Stimulated activated naive CD8-positive, alpha-beta T cell treated with anti-CD3 and anti-CD28 coated beads, Interleukin-15, Interleukin-2, amounts not matched to agents 100 ng/mL and 50 ng/mL, for 24 hours (primary cell): ENCODE results near the gene FXR2.
A peak's percentile ranks its signal among the peaks of the same experiment; 100 is the strongest.
"Not testable (repeated sequence)": the region's sequence is repeated elsewhere in the genome, so short reads cannot be mapped to it uniquely, and the experiment has no call there.

ENCODE experiments used
- H3K27ac Mint-ChIP-seq: one replicate; pipeline ENCODE4 v1.8.0; 2021; ENCODE audit warnings: mild to moderate bottlenecking, mixed read lengths
- H3K27me3 Mint-ChIP-seq: one replicate; pipeline ENCODE4 v1.8.0; 2021; ENCODE audit warnings: mixed read lengths
- H3K36me3 Mint-ChIP-seq: one replicate; pipeline ENCODE4 v1.8.0; 2021; ENCODE audit warnings: low read depth, mixed read lengths
- H3K4me1 Mint-ChIP-seq: one replicate; pipeline ENCODE4 v1.8.0; 2021; ENCODE audit warnings: low read depth, mixed read lengths
- H3K4me3 Mint-ChIP-seq: one replicate; pipeline ENCODE4 v1.8.0; 2021; ENCODE audit warnings: mild to moderate bottlenecking, mixed read lengths
- H3K9me3 Mint-ChIP-seq: one replicate; pipeline ENCODE4 v1.8.0; 2021; ENCODE audit warnings: mixed read lengths

Gene FXR2

DNA sequence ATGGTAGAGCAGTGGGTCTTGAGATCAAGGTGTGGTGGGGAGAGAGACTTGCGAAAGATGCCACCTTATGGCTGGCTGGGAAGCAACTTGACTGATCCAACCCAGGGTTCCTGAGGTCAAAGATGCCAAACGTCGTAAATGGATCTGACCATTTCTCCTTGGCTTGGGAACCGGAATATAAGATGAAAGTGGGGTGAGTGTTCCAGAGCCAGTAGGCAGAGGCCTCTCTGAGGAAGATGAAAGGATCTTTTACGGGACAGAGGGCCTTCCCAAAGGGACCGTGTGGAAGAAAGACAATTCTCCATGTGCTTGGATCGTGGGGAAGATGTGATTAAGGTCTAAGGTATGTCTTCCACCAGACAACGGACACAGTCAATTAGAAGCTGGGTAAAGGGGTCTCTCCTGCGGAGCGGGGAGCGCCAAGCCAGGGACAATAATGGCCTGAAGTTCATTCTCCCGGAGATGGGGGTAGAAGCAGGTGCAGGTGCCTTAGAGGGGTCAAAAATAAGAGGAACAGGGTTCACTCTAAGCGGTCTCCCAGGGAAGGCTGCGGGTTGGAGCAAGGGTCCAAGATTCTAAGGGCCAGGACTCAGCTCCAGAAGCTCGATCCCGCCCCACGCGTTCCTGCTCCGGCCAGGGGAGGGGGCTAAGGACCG, 800 bp downstream of the FXR2 start:
- H3K27ac Mint-ChIP-seq, result peak overlapping the region; percentile 83
- H3K27me3 Mint-ChIP-seq, result no peaks in the 10 kb centered on the region
- peaks cover 43% of the 10 kb centered on the region for H3K4me1 Mint-ChIP-seq
- no peaks in the 10 kb centered on the region for H3K9me3 Mint-ChIP-seq
- H3K4me3 Mint-ChIP-seq, result peak overlapping the region; percentile 91
- H3K36me3 Mint-ChIP-seq, result peaks cover 23% of the 10 kb centered on the region

DNA sequence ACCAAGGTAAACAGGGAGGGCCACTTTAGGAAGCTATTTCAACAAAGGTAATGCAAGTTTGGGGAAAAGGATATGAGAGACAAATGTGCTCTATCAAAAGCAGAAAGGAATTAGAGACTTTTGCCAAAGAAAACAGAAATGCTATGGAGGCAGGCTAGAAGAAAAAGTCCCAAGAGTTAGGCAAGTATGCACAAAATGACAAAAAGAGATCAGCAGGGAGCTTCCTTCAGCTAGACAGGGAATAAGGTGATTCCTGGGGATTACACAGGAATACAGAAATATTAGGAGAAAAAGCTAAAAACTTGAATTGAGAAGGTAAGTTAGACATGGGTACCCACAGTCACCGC, 2.4 kb downstream of the FXR2 start:
- no peaks in the 10 kb centered on the region for H3K9me3 Mint-ChIP-seq
- no peaks in the 10 kb centered on the region for H3K27me3 Mint-ChIP-seq
- peaks cover 23% of the 10 kb centered on the region for H3K36me3 Mint-ChIP-seq
- H3K27ac Mint-ChIP-seq, result peak overlapping the region; percentile 71
- peak overlapping the region; percentile 58 for H3K4me3 Mint-ChIP-seq
- H3K4me1 Mint-ChIP-seq, result peaks cover 43% of the 10 kb centered on the region

DNA sequence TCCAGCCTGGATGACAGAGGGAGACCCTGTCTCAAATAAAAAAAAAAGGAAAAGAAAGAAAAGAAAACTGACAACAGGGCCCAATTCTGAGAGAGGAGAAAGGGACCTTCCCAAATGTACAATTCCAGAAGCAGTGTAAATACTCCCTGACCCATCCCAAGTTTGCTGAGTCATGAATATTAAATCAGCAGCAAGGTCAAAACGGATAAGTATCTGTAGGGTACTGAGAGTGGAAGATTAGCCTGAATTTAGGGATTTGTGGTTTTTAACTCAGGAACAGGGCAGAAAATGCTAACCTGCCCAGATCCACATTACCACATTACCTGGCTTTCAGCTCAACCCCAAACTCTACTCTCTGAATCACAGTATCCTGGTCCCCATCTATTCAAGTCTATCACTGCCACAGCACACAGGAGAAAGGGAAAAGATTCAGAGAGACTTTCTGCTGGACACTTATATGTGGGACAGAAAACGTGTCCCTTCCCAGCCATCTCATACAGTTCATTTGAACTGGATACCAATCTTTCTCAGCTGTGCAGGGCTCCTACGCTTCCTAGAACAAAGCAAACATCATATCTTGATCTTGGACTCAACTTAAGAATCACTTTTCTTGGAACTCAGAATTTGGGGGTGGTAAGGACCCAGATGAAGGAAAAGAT, 2.9 kb downstream of the FXR2 start:
- H3K9me3 Mint-ChIP-seq, result no peaks in the 10 kb centered on the region
- H3K4me1 Mint-ChIP-seq, result peaks cover 43% of the 10 kb centered on the region
- H3K27me3 Mint-ChIP-seq, result no peaks in the 10 kb centered on the region
- H3K36me3 Mint-ChIP-seq, result peaks cover 23% of the 10 kb centered on the region
- no peak overlapping the region for H3K27ac Mint-ChIP-seq
- H3K4me3 Mint-ChIP-seq, result peak overlapping the region; percentile 58

DNA sequence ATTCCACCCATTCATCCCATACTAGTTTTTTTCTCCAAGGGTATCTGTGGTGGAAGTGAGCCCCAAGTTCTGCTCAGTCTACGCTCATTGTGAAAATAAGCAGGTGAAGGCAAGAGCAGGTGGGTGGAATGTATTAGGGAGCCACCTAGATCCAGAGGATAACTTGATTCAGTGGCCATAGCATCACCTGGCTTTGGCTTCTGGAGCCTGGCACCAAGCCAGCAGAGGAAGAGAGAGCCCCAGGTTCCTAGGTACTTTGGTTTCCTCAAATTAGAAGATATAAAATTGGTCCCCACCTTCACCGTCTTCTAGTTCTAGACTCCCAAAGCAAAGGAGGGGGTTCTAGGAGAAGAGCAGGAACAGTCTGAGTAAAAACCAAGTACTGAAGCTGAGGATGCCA, 4.1 kb downstream of the FXR2 start:
- Mint-ChIP-seq H3K36me3 (peaks cover 31% of the 10 kb centered on the region), H3K27ac (peak overlapping the region; percentile 68), H3K4me3 (no peak overlapping the region), H3K27me3 (no peaks in the 10 kb centered on the region), H3K4me1 (peaks cover 46% of the 10 kb centered on the region), H3K9me3 (no peaks in the 10 kb centered on the region)

DNA sequence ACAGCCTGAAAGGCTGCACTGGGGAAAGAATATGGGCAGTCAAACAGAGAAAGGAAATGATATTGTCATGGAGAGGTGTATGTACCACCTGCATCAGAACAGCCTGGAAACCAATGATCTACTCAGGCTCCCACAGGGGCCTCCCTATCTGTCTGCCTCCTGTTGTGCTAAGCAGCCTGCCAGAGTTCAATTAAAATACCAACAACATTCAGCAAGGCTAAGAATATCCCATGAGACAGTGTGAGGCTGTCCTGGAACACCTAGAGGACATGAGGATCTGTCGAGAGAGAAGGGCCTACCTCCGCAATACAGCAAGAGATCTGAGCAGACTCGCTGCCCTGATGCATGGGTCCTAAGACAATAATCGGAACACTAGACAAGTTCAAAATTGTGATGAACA, 8.4 kb downstream of the FXR2 start:
- peaks cover 14% of the 10 kb centered on the region for H3K4me1 Mint-ChIP-seq

DNA sequence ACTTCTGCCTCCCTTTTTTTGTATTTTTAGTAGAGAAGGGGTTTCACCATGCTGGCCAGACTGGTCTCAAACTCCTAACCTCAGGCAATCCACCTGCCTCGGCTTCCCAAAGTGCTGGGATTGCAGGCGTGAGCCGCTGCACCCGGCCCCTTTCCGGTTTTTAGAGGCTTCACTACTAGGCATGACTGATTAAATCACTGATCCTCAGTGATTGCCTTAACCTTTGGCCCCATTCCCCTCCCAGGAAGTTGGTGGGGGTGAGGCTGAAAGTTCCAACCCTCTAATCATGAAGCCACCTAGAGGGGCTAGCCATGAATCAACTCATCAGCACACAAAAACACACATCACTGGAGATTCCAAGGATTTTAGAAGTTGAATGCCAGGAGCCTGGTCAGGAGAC, 17.1 kb downstream of the FXR2 start:
- H3K27ac Mint-ChIP-seq, H3K27me3 Mint-ChIP-seq, H3K4me1 Mint-ChIP-seq, H3K9me3 Mint-ChIP-seq, H3K4me3 Mint-ChIP-seq: not testable (repeated sequence)
- peaks cover 60% of the 10 kb centered on the region for H3K36me3 Mint-ChIP-seq

More for the DNA sequence above, 8.4 kb downstream of the FXR2 start:
- no peaks in the 10 kb centered on the region for H3K27me3 Mint-ChIP-seq
- no peaks in the 10 kb centered on the region for H3K9me3 Mint-ChIP-seq
- H3K36me3 Mint-ChIP-seq, result peaks cover 54% of the 10 kb centered on the region
- no peak overlapping the region for H3K27ac Mint-ChIP-seq
- no peak overlapping the region for H3K4me3 Mint-ChIP-seq

DNA sequence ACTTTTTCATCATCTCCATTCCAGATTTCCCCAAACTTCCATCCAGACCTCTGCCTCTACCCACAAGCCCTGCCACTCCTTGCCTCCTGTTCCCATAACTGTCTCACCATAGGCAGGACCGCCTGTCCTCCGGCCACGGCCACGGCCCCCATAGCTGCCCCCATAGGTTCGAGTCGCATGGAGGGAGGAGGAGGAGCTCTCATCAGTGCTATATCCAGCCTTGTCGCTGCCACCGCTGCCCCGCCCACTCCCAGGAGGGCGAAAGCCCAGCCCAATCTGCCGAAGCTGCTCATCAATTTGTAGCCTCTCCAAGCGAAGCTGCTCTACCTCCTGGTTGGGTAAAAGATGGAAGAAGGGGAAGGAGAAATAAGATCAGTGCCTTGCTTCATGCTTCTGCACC, 21.4 kb downstream of the FXR2 start:
- no peaks in the 10 kb centered on the region for H3K27me3 Mint-ChIP-seq
- no peak overlapping the region for H3K27ac Mint-ChIP-seq
- peaks cover 58% of the 10 kb centered on the region for H3K36me3 Mint-ChIP-seq
- H3K9me3 Mint-ChIP-seq, result no peaks in the 10 kb centered on the region
- H3K4me3 Mint-ChIP-seq, result no peak overlapping the region
- H3K4me1 Mint-ChIP-seq, result peaks cover 3% of the 10 kb centered on the region

DNA sequence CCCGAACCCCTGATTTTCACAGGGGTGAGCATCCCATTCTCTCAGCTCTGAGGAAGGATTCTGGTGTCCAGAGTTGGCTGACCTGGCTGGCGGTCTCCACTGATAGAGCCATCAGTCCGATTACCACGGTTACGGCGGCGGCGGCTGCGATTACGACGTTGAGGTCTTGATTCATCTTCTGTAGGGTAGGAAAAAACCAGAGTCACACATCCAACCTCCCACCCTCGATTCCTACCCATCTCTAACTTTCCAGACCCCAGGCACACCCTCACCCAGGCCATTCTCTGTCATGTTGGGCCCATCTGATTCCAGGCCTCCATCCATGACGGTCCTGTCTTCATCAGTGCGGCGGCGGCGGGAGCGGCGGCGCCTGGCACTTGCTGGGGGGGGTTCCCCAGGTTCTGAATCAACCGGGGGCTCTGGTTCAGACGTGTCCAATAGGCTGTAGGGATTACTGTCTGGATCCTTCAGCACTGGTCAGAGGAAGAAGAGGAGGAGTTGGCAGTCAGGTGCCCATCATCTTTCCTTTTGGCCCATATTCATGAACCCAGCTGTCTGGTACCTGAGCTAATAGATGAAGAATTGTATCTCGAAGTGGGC, 22.2 kb downstream of the FXR2 start:
- peaks cover 62% of the 10 kb centered on the region for H3K36me3 Mint-ChIP-seq
- H3K27me3 Mint-ChIP-seq, result no peaks in the 10 kb centered on the region
- no peak overlapping the region for H3K27ac Mint-ChIP-seq
- H3K9me3 Mint-ChIP-seq, result no peaks in the 10 kb centered on the region
- peaks cover 3% of the 10 kb centered on the region for H3K4me1 Mint-ChIP-seq
- H3K4me3 Mint-ChIP-seq, result no peak overlapping the region

DNA sequence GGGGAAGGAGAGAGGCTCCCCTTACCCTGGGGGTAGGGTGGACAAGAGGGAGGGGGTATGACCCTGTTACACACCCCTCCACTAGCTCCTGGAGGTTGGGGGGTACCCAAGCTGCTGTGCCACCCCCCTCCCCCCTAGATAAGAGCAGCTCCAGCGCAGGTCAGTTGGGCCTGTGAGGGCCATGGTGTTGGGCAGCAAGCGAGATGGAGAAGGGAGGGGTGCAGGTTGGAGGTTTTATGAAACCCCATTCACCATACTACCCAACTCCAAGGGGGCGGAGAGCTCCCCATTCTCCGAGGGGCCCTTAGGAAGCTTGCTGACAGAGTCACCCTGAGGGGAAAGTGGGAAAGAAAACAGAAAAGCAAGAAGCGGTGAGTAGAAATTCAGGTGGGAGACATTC, 23.1 kb downstream of the FXR2 start:
- Mint-ChIP-seq H3K4me3 (no peak overlapping the region), H3K27me3 (no peaks in the 10 kb centered on the region), H3K27ac (peak overlapping the region; percentile 34), H3K9me3 (no peaks in the 10 kb centered on the region), H3K4me1 (peaks cover 3% of the 10 kb centered on the region), H3K36me3 (peaks cover 64% of the 10 kb centered on the region)

DNA sequence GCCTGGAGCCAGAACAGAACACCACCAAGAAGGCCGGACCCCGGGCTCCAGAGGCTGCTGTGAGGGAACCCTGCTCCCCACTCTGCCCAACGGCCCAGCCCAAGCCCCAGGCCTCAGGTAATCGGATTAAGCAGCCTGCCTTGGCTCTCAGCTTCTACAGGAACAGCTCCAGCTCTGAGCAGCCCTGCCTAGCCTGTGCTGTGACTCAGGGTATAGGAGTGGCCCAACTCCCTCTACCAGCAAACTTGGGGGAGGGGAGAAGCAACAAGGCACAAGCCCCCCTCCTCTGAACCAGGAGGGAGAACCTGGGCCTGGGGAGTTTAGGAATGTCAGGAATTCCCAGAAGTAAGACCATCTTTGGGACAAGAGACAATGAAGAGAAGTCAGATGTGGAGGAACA, 24.0 kb downstream of the FXR2 start:
- H3K27ac Mint-ChIP-seq, result no peak overlapping the region
- H3K4me3 Mint-ChIP-seq, result no peak overlapping the region
- H3K4me1 Mint-ChIP-seq, result peaks cover 6% of the 10 kb centered on the region
- peaks cover 61% of the 10 kb centered on the region for H3K36me3 Mint-ChIP-seq
- H3K27me3 Mint-ChIP-seq, result no peaks in the 10 kb centered on the region
- no peaks in the 10 kb centered on the region for H3K9me3 Mint-ChIP-seq

DNA sequence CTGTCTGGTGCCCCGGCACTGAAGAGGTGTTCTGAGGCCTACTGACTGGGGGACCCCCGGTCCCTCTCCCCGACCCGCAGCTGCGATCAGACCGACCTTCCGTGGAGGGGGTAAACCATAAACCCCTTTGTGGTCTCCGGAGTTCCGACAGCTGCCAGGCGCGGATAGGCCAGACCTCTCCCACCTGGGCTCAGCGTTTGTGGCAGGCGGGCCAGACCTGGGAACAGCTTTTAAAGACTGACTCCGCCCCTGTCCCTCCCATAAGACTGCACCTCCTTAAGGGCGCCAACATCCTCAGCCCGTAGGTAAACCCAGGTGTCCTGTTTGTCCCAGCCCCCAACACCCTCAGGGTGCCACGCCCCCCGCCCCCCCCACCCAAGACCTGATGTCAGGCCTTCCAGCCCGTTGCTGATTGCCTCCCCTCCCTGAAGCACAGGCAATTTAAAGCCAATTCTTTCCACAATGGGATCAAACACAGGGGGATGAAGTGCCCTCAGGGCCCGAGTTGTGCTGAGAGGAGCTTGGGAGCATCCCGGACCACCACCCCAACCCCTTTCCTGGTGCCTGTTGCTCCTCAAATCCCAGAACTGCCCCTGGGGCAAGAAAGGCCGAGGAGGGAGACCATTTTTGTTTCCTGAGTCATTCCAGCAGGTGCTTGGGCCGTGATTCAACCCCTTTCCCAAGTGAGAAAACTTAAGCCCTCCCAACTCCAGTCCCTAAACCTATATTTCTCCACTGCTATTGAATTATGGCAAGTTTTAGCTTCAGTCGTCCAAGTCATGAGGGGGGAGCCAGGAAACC, 24.6 kb downstream of the FXR2 start, which contains the start of gene SOX15:
SOX15 (minus strand) TSS at position 204 of the 801 bp plus-strand sequence. CDS start 418 bp downstream, outside the sequence.
- Mint-ChIP-seq H3K27me3 (no peaks in the 10 kb centered on the region), H3K4me3 (no peak within 1 kb of the TSS), H3K9me3 (no peaks in the 10 kb centered on the region), H3K36me3 (peaks cover 56% of the 10 kb centered on the region), H3K27ac (no peak within 1 kb of the TSS), H3K4me1 (peaks cover 10% of the 10 kb centered on the region)

DNA sequence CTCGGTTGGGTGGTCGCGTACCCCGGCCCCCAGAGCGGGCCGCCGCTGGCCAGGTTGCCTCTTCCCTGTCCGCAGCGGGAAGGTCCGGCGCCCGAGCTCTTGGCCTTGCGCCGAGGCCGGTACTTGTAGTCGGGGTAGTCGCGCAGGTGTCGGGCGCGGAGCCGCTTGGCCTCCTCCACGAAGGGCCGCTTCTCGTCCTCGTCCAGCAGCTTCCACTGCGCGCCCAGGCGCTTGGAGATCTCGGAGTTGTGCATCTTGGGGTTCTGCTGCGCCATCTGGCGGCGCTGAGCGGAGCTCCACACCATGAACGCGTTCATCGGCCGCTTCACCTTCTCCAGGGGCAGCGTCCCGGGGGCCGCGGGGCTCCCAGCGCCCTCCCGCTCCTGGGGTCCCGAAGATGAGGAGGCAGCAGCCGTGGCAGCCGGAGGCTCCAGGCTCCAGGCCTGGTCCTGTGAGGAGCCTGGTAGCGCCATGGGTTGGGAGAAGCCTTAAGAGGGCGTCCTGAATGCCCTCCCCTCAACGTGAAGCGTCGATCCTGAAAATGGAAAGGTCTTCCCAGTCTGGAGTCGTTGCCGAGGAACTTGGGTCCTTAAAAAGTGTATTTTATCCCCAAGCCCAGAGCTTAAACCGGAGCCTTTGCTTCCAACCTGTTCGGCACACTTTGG, 25.4 kb downstream of the FXR2 start:
- Mint-ChIP-seq H3K4me1 (peaks cover 18% of the 10 kb centered on the region), H3K27me3 (no peaks in the 10 kb centered on the region), H3K9me3 (no peaks in the 10 kb centered on the region), H3K4me3 (no peak overlapping the region), H3K27ac (no peak overlapping the region), H3K36me3 (peaks cover 58% of the 10 kb centered on the region)

DNA sequence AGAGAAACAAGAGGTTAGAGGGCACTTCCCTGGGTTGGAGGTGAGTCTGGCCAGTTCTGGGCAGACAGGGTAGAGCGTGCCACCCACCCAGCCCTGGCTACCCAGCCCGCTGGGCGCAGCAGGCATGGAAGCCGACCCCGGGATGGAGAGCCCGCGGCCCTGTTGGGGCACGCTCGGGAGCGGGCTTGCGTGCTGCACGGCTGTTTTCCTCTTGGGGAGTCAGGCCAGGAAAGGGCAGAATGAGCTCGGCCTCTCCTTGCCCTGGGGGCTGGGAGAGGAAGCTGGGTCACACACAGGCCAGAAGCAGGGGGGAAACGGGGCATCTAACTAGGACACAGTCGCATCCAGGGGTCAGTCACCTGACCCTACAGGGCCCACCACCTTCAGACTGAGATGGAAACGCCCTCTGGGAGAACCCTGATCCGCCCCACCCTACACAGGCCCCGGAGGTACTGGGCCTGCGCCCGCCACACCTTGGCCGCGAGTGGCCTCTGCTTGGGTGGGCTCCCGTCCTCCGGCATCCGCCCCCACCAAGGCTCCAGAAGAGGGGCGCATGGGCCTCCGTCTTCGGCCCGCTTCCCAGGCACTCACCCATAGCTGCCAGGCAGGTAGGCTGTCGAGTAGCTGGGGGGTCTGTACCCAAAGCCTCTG, 26.0 kb downstream of the FXR2 start:
- Mint-ChIP-seq H3K27ac (no peak overlapping the region), H3K9me3 (no peaks in the 10 kb centered on the region), H3K36me3 (peaks cover 55% of the 10 kb centered on the region), H3K27me3 (no peaks in the 10 kb centered on the region), H3K4me1 (peaks cover 24% of the 10 kb centered on the region), H3K4me3 (no peak overlapping the region)

DNA sequence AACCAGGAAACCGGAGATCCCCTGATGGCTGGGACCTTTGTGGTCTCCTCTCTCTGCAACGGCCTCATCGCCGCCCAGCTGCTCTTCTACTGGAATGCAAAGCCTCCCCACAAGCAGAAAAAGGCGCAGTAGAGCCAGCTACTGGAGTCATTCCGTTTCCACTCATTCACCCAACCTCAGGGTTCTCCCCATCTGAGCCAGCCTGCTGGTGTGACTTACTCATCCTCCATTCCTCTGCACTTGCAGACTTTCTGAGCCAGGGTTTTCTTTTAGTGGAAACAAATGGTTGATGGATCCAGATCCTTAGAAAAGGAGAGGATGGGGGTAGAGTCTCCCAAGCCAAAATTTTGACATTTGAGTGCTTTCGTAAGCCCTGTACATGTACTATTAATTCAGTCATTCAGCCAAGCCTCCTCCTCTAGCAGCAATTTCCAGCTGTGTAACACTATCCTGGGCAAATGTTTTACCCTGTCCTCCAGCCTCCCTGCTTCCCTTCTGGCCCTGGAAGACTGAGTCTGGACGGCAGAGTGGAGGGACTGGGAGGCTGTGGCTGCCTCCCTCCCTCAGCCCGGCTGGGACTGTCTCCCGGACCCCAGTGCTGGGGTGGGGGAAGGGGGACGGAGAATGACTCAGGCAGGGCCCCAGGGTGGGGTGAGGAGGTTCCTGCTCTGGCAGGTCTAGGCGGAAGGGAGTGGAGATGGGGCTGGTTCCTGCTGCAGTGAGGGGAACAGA, 27.1 kb downstream of the FXR2 start:
- no peak overlapping the region for H3K27ac Mint-ChIP-seq
- H3K36me3 Mint-ChIP-seq, result peaks cover 47% of the 10 kb centered on the region
- no peaks in the 10 kb centered on the region for H3K9me3 Mint-ChIP-seq
- no peaks in the 10 kb centered on the region for H3K27me3 Mint-ChIP-seq
- H3K4me1 Mint-ChIP-seq, result peaks cover 31% of the 10 kb centered on the region
- no peak overlapping the region for H3K4me3 Mint-ChIP-seq
